NCI-H146 treated with DMSO at 0.1 percent for 48 hours (cell line): ENCODE data around the gene LSM4.
"Not testable (repeated sequence)": the region's sequence is repeated elsewhere in the genome, so short reads cannot be mapped to it uniquely, and the experiment has no call there.

Source experiments
- DNase-seq: peaks from one replicate; lab custom pipeline; 2025; ENCODE audit not compliant: unreplicated experiment; lab: John Stamatoyannopoulos, UW

LSM4 gene

DNA sequence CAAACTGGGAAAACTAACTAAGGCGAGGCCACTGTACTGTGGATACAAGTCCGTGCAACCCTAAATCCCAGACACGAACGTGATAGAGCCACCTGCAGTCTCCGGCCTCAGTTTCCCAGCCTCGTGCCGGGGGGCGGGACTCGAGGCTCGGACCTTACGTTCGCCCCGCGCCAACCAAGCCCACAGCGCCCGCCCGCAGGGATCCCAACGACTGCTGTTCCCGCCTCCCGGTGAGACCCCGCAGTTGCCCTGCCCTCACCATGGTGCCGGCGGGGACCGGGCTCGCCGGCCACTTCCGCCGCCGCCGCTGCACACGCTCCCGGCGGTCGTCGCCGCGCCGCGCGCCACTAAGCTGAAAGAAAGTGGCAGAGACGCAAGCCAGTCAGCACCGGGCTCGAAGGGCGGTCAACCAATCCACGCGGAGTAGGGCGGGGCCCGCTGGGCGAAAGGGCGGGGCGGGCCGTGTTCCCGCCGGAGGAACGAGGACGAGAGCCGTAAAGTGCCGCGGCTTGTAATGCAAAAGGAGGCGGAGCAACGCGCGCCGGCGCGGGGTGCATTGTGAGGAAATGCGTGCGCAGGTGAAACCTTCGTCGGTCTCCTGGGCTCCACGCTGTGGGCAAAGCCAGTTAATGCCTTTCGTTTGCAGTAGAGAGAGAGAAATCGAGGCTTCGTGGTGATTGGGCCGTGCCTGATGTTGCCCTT is at the start of gene LSM4:
Gene LSM4 (minus strand): TSS at position 318 of the 702 bp plus-strand sequence. CDS start 56 bp downstream, at position 262.
- peak; percentile 98 for DNase-seq

GRCh38 chr19:18368504-18369222 is 45.8 kb upstream of the LSM4 start:
- DNase-seq: no peak

DNA sequence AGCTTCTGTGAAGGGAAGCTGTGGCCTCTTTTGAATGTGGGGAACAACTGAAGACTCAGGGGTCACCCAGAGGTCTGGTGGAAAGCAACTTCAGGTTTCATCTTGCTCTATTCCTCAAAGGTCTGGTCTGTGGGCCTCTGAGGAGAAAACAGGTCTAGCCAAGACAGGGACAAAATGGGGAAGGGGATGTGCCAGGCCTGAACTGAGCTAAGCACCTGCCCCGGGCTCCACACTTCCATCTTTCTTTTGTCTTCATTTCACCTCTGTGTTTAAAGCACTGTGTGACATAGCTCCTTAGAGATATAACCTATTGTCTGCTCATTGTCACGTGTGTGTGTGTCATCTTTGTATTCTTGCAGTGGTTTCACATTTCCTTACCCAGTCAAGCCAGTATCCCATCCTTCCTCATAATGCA is 43.2 kb upstream of the LSM4 start:
- no peak for DNase-seq

- peak; percentile 74 for DNase-seq
These were observed 42.1 kb upstream of the LSM4 start for GRCh38 chr19:18364826-18365528.

GRCh38 chr19:18364277-18364825 is 41.5 kb upstream of the LSM4 start:
- not testable (repeated sequence) for DNase-seq

DNA sequence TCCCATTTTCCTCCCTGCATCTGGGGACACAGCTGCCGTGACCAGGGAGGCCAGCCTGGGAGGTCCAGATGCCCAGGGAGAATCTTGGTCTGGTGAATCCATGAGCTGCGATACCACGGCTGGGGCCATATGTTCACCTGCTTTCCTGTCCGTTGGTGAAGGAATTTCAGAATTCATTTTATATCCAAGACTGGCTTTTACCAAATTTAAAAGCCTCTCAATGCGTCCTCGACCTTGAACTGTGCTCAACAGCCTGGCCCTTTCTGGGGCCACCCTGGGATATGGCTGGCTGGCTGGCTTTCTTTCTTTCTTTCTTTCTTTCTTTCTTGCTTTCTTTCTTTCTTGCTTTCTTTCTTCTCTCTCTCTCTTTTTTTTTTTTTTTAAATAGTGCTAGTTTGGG is 40.9 kb upstream of the LSM4 start:
- DNase-seq: no peak

DNA sequence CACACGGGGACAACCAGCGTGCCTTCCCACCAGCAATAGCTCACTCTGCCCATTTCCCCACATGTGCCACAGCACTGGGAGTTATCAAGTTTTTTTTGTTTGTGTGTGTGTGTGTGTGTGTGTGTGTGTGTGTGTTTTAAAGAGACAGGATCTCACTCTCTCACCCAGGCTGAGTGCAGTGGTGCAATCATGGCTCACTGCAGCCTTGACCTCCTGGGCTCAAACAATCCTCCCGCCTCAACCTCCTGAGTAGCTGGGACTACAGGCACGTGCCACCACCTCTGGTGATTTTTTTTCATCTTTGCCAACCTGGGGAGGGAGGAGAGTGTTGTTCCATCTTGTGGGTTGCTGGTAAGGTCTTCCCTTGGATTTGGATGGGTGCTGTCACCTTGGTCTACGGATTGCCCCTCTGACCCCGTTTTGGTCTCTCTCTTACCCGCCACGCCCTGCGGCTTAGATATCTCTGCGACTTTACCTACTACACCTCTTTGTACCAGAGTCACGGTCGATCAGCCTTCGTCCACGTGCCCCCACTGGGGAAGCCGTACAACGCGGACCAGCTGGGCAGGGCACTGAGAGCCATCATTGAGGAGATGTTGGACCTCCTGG is 40.2 kb upstream of the LSM4 start:
- no peak for DNase-seq

DNA sequence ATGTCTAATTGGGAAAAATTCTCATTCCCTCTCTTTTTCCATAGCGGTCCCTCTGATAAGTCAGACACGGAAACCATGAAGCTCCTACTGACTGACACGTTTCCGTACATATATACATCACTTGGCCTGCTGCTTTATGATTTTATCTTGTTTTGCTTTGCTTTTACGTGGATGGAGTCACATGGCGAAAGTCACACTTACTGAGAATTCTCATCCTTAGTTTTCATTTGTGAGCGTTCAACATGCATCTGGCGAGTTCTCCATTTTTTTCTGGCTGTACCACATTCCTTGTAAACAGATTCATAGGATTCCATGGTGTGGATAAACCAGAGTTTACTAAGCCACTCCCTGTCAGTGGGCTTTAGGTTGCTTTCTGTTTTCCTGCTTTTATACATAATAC is 38.8 kb upstream of the LSM4 start:
- no peak for DNase-seq

- DNase-seq: no peak
These were observed 34.2 kb upstream of the LSM4 start for GRCh38 chr19:18357041-18357440.

- DNase-seq: not testable (repeated sequence)
These were observed 31.9 kb upstream of the LSM4 start for GRCh38 chr19:18354743-18355142.

DNA sequence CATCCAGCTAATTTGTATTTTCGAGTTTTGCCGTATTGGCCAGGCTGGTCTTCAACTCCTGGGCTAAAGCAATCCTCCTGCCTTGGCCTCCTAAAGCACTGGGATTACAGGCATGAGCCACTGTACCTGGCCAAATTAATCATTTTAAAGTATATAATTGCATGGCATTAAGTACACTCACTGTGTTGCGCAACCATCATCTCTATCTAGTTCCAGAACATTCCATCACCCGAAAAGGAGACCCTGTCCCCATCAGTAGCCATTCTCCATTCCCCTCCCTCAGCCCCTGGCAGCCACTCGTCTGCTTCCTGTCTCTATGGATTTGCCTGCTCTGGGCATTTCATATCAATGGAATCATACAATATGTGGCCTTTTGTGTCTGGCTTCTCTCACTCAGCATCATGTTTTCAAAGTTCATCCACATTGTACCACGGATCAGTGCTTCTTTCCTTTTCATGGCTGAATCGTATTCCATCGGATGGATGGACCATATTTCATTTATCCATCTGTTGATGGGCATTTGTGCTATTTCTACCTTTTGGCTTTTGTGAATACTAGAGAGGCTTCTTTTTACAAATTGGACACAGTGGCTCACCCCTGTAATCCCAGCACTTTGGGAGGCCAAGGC is 30.6 kb upstream of the LSM4 start:
- no peak for DNase-seq

DNA sequence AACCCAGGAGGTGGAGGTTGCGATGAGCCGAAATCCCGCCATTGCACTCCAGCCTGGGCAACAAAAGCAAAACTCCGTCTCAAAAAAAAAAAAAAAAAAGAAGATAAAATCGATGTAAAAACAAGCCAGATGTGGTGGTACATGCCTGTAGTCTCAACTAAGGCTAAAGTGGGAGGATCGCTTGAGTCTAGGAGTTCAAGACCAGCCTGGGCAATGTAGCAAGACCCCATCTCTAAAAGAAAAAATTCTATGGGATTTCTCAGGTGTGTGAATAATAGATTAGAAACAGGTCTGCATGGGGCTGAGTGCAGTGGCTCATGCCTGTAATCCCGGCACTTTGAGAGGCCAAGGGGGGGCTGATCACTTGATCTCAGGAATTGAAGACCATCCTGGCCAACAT is 28.7 kb upstream of the LSM4 start:
- DNase-seq: no peak

- DNase-seq: no peak
These were observed 27.6 kb upstream of the LSM4 start for GRCh38 chr19:18350490-18350889.

GRCh38 chr19:18349524-18350128 is 26.8 kb upstream of the LSM4 start:
- DNase-seq: no peak

GRCh38 chr19:18348818-18349339 is 26.0 kb upstream of the LSM4 start:
- DNase-seq: not testable (repeated sequence)

- no peak for DNase-seq
These were observed 25.3 kb upstream of the LSM4 start for GRCh38 chr19:18348171-18348570.

DNA sequence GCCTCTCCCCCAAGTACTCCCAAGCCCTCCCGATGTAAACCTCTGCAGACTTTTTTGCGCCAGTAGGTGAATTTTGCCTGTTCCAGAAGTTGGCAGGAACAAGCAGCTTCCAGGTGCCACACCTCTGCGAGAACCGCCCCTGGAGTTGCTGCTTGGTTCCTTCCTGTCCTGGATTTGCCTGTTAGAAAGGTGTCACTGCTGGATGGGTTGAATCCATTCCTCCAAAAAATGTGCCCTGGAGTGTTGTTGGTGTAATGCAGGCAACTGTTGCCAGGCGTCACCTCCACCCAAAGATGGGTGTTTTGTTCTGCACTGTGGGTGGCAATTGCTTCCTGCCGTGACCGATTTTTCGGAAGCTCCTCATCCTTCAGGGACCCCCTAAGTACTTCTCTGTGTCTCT is 23.2 kb upstream of the LSM4 start:
- no peak for DNase-seq

DNA sequence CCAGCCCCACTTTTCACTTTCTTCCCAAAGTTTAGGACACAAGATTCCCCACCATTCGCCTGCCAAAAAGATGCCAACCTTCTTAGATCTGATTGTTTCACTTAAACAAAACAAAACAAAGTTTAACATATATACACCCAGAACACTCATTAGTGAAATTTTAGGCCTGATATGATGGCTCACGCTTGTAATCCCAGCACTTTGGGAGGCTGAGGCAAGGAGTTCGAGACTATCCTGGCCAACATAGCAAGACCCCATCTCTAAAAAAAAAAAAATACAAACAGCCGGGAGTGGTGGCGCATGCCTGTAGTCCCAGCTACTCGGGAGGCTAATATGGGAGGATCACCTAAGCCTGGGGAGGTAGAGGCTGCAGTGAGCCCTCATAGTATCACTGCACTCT is 22.4 kb upstream of the LSM4 start:
- no peak for DNase-seq

GRCh38 chr19:18344582-18344950 is 21.7 kb upstream of the LSM4 start:
- no peak for DNase-seq

DNA sequence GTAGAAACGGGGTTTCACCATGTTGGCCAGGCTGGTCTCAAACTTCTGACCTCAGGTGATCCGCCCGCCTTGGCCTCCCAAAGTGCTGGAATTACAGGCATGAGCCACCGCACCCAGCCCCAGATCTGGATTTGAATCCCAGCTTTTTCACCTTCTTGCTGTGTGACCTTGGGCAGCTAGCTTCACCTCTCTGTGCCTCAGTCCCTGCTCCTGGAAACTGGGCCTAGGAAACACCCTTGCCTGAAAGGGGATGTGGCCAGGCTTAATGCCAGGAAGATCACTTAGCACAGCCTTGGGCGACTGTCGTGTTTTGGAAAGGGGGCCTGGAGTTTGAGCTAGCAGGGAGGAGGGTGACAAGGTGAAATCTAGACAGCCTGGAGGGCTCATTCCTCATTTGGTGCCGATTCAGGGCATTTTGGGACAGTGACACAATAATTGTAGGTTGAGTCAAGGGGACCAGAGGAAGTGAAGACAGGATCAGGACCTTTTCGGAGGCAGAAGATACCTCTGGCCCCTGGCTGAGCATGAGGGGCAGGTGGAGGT is 19.3 kb upstream of the LSM4 start:
- no peak for DNase-seq
